Fibroblast of peridontal ligament (primary cell): ENCODE results near the gene ELOVL7.
"Not testable (repeated sequence)": the region's sequence is repeated elsewhere in the genome, so short reads cannot be mapped to it uniquely, and the experiment has no call there.

ENCODE experiments used
- DNase-seq: peaks from one replicate; pipeline ENCODE4 v3.0.0-alpha.2; 2010; ENCODE audit errors: extremely low read depth

The ELOVL7 gene

GRCh38 chr5:60795424-60795950, 48.6 kb downstream of the ELOVL7 start:
- DNase-seq: not testable (repeated sequence)

DNA sequence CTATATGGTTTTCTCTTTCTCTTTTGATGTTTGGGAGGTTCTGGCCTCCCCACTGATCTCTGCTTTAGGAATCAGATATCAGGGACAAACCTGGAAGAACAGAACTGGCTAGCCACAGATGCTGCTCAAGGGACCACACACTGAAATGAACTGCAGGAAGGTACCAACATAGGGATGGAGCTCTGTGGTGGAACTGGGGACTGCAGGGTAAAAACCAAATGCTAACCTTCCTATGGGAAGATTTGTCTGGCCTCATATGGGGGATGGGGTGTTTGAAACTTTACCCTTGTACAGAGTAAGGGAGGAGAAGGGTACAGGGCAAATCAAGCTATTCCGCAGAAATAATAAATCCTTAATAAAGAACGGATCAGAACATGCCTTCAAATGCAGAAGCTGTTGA, 49.4 kb downstream of the ELOVL7 start:
- DNase-seq: no peak

GRCh38 chr5:60792438-60792837, 51.6 kb downstream of the ELOVL7 start:
- no peak for DNase-seq

DNA sequence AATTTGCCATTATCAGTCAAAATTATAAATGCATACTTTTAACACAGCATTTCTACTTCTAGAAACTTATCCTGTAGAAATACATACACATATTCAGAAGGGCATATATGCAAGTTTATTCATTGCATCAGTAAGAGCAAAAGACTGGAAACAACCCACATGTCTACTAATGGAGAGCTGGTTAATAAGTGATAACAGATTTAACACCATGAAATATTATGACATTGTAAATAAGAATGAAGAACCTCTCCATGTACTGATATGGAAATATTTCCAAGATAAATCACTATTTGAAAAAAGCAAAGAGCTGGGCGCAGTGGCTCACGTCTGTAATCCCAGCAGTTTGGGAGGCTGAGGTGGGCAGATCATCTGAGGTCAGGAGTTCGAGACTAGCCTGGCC, 54.5 kb downstream of the ELOVL7 start:
- DNase-seq: no peak

GRCh38 chr5:60788863-60789513, 55.1 kb downstream of the ELOVL7 start:
- no peak for DNase-seq

DNA sequence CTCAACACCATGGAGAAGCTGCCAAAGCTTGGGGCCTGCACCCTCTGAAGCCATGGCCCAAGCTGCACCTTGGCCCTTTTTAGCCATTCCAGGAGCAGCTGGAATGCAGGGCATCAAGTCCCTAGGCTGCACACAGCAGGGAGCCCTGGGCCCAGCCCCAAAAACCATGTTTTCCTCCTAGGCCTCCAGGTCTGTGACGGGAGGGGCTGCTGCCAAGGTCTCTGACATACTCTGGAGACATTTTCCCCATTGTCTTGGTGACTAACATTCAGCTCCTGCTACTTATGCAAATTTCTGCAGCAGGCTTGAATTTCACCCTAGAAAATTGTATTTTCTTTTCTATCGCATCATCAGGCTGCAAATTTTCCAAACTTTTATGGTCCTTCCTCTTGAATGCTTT, 64.6 kb downstream of the ELOVL7 start:
- DNase-seq: no peak

DNA sequence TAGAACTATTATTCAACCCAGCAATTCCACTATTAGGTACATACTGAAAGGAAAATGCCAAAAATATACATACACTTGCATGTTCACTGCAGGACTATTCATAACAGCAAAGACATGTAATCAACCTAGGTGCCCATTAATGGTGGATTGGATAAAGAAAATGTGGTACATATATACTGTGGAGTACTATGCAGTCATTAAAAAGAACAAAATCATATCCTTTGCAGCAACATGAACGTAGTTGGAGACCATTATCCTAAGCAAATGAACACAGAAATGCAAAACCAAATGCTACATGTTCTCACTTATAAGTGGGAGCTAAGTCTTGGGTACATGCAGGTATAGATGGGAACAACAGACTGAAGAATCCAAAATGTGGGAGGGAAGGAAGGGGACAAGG, 67.7 kb downstream of the ELOVL7 start:
- DNase-seq: no peak

GRCh38 chr5:60765019-60765709, 78.9 kb downstream of the ELOVL7 start:
- no peak for DNase-seq

DNA sequence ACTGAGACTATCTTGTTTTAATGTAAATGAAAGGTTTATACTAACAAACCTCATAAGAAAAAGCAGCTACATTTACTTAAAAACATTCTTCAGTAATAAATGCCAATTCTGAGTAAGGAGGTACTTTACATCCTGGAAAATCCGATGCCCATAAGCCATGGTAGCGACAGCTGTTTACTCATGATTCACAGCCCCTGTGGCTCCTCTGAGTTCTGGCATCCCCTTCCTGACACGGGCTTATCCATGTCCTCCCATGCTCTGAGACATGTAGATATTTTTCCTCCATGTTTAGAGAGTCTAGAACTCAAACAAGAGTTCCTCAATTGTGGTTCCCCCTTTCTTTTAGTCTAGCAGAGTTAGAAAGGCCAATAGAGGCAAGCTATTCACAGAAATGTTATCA, 81.0 kb downstream of the ELOVL7 start:
- DNase-seq: no peak

- no peak for DNase-seq
Measured at GRCh38 chr5:60754495-60754894, 89.6 kb downstream of the ELOVL7 start.

- DNase-seq: no peak
Measured at GRCh38 chr5:60744682-60745081, 99.4 kb downstream of the ELOVL7 start.

DNA sequence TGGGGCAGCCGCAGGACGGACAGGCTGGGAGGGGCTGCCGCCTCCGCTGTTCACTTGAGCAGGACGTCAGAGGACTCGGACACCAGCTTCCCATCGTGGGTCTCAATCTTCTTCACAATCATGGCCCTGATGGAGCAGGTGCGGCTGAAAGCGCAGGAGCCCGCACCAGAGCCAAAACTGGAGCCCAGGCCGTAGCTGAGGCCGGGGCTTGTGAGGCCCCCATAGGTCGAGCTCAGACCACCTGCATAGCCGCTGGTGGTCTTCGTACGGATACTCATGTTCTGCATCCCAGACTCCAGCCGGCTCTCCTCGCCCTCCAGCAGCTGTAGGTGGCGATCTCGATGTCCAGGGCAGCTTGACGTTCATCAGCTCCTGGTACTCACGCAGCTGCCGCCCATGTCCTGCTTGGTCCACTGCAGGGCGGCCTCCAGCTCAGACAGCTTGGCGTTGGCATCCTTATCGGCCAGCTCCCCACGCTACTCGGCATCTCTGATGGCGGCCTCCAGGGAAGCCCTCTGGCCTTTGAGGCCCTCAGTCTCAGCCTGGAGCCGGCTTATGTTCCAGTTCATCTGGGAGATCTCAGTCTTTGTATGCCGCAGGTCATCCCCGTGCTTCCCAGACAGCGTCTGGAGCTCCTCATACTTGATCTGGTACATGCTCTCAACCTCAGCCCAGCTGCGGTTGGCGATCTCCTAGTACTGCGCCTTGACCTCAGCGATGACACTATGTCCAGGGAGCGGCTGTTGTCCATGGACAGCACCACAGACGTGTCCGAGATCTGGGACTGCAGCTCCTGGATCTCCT, 100.4 kb downstream of the ELOVL7 start:
- DNase-seq: no peak

DNA sequence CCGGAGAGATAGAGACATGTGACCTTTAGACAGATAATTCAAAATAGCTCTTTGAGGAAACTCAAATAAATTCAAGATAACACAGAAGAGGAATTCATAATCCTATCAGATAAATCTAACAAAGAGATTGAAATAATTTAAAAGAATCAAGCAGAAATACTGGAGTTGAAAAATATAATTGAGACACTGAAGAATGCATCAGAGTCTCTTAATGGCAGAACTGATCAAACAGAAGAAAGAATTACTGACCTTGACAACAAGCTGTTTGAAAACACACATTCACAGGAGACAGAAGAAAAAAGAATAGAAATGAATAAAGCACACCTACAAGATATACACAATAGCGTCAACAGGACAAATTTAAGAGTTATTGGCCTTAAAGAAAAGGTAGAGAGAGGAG, 103.7 kb downstream of the ELOVL7 start:
- DNase-seq: no peak

DNA sequence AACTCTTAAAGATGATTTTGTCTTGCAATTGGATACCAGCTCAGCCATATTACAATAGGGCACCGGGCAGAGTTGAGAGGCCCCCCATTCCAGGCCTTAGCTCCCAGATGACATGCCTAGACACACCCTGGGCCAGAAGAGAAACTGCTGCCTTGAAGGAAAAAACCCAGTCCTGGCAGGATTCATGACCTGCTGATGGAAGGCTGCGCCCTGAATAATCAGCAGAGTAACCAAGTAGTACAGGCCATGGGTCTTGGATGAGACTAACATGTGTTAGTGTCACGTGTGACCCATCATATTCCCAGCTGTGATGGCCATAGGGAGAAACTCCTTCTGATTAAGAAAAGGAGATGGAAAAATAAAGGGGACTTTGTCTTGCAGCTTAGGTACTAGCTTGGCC, 105.1 kb downstream of the ELOVL7 start:
- no peak for DNase-seq

DNA sequence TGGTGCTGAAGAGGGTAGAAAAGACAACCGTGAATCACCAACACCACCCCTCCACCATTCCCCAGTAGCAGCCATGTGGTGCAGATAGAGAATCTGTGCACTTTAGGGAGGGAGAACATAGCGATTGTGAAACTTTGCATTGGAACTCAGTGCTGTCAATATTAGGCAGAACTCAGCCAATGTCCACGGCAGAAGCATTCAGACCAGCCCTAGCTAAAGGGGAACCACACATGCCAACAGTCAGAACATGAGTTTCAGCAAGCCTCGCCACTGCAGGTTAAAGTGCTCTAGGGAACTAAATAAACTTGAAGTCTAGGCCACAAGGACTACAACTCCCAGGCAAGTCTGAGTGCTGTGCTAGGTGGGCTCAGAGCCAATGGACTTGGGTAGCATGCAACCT, 105.6 kb downstream of the ELOVL7 start:
- no peak for DNase-seq

- not testable (repeated sequence) for DNase-seq
Measured at GRCh38 chr5:60730858-60731257, 113.2 kb downstream of the ELOVL7 start.

DNA sequence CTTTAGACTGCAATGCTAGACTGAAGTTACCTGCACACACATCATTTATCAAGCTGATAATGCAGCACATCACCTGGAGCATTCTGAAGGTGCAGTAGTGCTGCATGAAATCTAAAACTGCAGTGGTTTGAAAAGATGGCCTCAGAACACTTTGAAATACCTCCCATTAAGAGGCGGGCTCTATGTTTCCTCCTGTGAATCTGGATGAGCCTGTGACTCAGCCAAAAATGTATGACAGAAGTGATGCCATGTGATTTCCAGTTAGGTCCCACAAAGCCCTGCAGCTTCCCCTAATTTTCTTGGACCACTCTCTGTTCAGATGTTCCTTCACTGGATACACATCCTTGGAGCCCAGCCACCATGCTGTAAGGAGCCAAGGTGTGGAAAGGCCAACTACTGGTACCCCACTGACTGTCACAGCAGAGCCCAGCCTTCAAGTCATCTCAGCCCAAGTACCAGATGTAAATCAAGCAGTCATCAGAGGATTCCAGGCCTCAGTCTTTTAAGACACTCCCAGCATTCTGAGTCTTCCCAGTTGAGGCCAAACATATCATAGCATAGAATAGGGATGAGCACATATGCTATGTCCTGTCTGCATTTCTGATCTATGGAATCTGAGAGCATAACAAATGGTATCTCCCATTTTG, 116.9 kb downstream of the ELOVL7 start:
- DNase-seq: no peak

DNA sequence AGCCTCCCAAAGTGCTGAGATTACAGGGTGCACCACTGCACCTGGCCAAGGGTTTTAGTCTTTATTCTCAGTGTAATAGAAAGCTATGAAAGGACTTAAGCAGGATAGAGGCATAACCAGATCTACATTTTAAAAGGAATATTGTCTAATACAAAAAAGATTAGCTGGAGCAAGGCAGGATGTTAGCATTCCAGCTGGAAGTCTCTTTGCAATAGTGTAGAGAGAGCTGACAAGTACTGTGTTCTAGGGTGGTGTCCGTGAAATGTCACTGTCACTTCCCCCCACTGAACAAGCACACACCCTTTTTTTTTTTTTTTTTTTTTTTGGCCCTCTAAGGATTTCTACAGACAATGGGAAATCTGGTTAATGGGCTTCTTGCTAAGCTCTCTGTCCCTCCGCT, 119.9 kb downstream of the ELOVL7 start:
- no peak for DNase-seq

- DNase-seq: no peak
Measured at GRCh38 chr5:60722416-60722815, 121.7 kb downstream of the ELOVL7 start.

- DNase-seq: no peak
Measured at GRCh38 chr5:60719329-60719728, 124.7 kb downstream of the ELOVL7 start.

- DNase-seq: no peak
Measured at GRCh38 chr5:60718166-60718892, 125.7 kb downstream of the ELOVL7 start.
